NCI-H146 treated with DMSO at 0.1 percent for 48 hours (cell line): ENCODE results near the gene NF2.

Source experiments
- DNase-seq: peaks from one replicate; lab custom pipeline; 2025; ENCODE audit not compliant: unreplicated experiment; lab: John Stamatoyannopoulos, UW

Gene NF2

GRCh38 chr22:29660021-29660420 is 56.6 kb downstream of the NF2 start:
- DNase-seq = no peak

- no peak for DNase-seq
Measured at GRCh38 chr22:29661336-29661735, 57.9 kb downstream of the NF2 start.

GRCh38 chr22:29663180-29663821 is 59.9 kb downstream of the NF2 start:
- no peak for DNase-seq

DNA sequence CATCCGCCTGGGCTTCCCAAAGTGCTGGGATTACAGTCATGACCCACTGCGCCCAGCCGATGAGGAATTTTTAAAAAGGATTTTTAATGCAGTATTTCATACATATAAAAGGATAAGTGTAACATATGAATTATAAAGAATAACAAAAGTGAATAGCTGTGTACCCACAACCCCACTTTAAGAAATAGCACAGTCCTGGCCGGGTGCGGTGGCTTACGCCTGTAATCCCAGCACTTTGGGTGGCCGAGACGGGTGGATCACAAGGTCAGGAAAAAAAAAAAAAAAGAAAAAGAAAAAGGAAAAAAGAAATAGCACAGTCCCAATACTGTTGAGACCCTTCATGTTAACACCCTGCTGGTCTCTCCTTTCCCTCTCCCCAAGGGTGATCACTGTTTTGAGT is 62.1 kb downstream of the NF2 start:
- DNase-seq = no peak

- no peak for DNase-seq
Measured at GRCh38 chr22:29668673-29669072, 65.2 kb downstream of the NF2 start.

GRCh38 chr22:29670626-29671025 is 67.2 kb downstream of the NF2 start:
- peak; percentile 56 for DNase-seq

DNA sequence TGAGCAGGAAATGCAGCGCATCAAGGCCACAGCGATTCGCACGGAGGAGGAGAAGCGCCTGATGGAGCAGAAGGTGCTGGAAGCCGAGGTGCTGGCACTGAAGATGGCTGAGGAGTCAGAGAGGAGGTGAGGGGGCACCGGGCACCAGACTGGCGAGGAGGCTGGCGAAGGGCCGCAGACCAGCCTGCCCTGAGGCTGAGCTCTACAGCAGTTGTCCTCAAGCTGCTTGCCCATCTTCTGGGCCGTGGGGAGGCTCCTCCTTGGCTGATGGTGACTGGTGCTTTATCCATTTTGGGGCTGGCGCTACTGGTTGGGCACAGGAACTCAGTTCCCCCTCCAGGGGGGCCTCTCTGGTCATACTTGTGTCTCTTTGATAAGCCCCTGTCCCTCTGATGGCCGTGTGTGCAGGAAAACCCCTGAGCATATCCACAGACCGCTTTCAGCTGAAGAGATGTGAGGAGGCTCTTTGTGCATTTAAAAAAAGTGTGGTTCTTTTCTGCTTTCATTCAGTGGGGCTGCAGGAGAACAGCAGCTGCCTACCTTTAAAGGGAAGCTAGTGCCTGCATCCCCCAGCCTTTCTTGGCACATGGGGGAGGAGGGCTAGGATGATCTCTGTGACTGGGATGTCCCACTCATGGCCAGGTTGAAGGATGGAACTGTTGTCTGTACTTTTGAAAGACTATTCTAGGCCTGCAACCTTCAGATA is 70.1 kb downstream of the NF2 start:
- DNase-seq = no peak

GRCh38 chr22:29674121-29674520 is 70.7 kb downstream of the NF2 start:
- no peak for DNase-seq

DNA sequence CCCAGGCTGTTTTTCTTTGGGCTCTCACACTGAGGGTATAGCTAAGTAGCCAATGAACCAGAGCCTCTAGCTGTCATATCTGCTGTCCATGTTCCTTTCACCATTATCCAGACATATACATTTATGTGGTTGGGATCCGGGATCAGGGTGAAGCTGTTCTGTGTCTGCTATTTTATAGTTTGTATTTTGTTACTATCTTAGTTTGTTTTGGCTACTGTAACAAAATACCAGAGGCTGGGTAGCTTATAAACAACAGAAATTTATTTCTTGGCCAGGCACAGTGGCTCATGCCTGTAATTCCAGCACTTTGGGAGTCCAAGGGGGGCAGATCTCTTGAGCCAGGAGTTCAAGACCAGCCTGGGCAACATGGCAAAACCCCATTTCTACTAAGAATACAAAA is 75.9 kb downstream of the NF2 start:
- no peak for DNase-seq

DNA sequence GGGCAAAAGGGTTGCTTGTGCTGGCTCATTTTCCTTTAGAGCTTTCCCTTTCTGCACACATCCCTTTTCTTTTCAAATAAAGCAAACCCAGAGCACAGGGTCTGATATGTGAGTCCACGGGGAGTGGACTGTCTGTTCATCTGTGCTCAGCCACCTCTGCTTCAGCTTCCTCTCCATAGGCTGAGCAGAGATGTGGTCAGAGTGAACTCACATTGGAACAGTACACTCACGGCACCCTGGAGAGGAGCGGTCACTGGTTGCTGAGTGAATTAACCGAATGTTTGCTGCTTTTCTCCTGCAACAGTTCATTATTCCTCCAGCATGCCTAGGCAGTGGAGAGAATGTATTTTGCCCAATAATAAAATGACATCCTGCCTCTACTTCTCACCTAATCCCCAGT is 80.1 kb downstream of the NF2 start:
- no peak for DNase-seq

DNA sequence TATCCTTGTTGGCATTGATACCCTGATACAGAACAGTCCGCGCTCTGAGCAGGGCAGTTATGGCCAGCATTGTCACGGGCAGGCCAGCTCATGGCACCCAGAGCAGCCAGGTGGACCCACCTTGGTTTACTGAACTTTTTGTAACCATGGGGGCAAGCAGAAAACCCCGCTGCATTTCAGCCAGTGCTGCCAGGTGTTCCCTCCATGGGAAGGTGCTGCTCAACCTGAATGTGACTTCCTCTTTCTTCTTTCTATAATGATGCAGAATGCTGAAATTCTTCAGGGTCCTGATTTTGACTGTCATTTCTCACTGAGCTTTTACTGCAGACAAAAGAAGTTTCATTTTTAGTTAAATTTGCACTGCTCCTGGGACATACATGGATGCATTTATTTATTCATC is 80.8 kb downstream of the NF2 start:
- DNase-seq = no peak

DNA sequence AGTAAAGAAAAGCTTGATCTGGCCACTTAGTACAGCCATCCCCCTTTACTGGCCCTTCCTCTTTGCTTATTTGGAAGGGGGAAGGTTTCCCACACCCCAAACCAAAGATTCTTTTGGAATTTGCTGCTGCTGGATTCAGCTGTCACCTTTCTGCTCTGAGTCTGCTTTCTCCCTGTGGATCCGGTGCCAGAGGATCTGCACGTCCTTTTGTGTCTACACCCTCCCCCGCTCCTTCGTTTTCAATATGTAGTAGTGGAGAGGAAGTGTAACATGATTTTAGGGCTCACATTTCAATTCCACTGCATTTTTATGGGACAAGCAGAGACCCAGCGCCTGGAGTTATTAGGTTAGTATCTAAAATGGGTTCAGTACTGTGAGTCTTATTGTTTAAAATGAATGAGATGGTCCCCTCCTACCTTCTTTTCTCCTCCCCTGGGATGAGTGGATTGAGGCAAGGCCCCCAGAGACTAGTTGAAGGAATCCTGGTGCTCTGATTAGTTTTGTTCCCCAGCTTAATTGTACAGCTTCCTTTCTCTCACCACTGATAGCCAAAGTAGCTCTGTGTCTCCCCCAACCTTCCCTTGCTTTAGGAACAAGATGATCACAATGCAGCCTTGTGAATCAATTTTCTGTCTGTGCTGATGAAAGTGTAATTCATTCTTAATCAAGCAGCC is 85.9 kb downstream of the NF2 start:
- no peak for DNase-seq

DNA sequence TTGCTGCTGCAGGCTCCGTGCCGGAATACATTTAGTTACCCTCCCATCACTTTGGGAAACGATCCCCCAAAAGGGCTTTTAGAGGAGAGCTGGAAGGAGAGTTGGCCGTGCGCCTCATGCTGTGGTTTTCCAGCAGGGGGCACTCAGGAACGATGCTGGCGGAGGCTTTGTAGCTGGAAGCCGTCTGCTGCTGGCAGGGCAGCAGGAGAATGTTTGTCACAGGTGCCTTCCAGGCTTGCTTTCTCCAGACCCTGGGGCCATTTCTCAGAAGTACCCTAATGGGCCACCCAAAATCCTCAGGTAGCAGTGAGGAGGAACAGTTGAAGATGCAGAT is 86.4 kb downstream of the NF2 start:
- DNase-seq = peak; percentile 32

DNA sequence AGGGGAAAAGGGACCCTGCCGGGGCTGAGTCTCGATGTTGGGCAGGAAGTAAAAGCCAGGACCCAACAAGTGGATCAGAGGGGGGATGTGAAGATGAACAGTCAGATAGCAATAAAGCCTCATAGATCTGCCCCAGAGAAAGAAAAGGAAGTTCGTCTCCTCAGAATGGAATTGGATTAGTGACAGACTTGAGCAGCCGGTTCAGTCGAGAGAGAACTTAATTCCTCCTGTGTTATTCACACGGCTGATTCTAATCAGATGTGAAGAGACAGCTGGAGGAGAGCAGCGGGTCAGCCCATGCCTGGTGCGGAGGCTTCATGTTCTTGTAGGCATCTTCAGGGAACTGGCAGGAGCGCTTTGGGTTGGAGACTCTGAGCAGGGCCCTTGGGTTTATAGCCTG is 87.0 kb downstream of the NF2 start:
- DNase-seq = no peak

GRCh38 chr22:29691636-29692326 is 88.3 kb downstream of the NF2 start:
- DNase-seq = peak; percentile 82

GRCh38 chr22:29692327-29692640 is 88.9 kb downstream of the NF2 start:
- no peak for DNase-seq

DNA sequence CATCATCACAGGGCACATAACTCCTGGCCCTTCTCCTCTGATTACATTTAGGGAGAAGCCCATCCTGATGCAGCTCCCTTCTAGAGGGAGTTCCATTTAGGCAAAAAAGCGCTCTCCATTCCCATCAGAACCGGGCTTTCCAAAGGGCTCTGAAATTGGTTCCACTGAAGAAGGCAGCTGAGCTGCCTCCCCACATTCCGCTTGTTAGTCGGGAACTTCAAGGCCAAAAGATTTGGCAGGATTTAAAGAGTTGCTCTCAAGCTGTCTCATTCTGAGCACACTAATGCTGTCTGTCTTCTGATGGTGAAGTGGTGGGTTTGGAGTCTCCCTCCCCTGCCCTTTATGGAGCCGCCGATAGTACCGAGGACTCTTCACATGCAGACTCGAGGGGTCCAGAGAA is 89.7 kb downstream of the NF2 start:
- DNase-seq = no peak

DNA sequence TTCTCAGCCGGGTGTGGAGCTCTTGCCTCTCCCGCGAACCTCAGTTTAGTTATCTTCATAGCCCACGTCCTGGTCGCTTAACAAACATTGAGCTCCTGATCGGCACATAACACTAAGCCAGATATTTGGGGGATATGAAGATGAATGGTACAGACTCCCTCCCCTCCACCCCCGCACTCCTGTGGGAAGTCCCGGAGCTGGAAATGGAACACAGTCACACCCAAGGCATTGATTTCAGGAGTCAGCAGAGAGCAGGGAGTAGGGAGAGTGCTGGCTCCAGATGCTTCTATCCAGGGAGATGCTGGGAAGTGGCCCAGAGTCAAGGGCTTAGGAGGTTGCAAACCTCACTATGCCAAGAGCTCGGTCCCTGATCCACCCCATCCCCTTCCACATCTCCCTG is 90.2 kb downstream of the NF2 start:
- no peak for DNase-seq

- DNase-seq = no peak
Measured at GRCh38 chr22:29695129-29695926, 91.9 kb downstream of the NF2 start.

- DNase-seq = no peak
Measured at GRCh38 chr22:29697853-29698598, 94.6 kb downstream of the NF2 start.
